Stimulated activated memory B cell treated with anti-CD40 and anti-IgM and Interleukin-4, amounts not matched to agents 10 μg/mL and 1 μg/mL and 100 μg/mL, for 72 hours (primary cell): ENCODE data around the gene HBG2.

Source experiments
- ATAC-seq: fragments of 150-1000 bp; cut with Tn5 transposase; 2 replicates; pipeline ENCODE4 v1.10.0; 2021
- H3K27ac Mint-ChIP-seq: one replicate; pipeline ENCODE4 v1.8.0; 2022; ENCODE audit warnings: mild to moderate bottlenecking, mixed read lengths
- H3K27me3 Mint-ChIP-seq: one replicate; pipeline ENCODE4 v1.8.0; 2022; ENCODE audit warnings: mixed read lengths
- H3K36me3 Mint-ChIP-seq: one replicate; pipeline ENCODE4 v1.8.0; 2022; ENCODE audit warnings: mixed read lengths
- H3K4me1 Mint-ChIP-seq: one replicate; pipeline ENCODE4 v1.8.0; 2022; ENCODE audit warnings: mixed read lengths
- H3K4me3 Mint-ChIP-seq: one replicate; pipeline ENCODE4 v1.8.0; 2022; ENCODE audit warnings: mild to moderate bottlenecking, moderate library complexity, mixed read lengths
- H3K9me3 Mint-ChIP-seq: one replicate; pipeline ENCODE4 v1.8.0; 2022; ENCODE audit warnings: mixed read lengths

HBG2 gene

GRCh38 chr11:5286901-5287300, 32.3 kb upstream of the HBG2 start:
- Mint-ChIP-seq H3K36me3 (no peaks in the 10 kb centered on the region), H3K9me3 (no peaks in the 10 kb centered on the region), H3K27me3 (no peaks in the 10 kb centered on the region), H3K4me1 (no peaks in the 10 kb centered on the region), H3K27ac (no peak overlapping the region), H3K4me3 (no peak overlapping the region)
- no peak for ATAC-seq

- Mint-ChIP-seq H3K27ac (no peak overlapping the region), H3K9me3 (no peaks in the 10 kb centered on the region), H3K36me3 (no peaks in the 10 kb centered on the region), H3K4me1 (no peaks in the 10 kb centered on the region), H3K27me3 (no peaks in the 10 kb centered on the region), H3K4me3 (no peak overlapping the region)
- ATAC-seq, result no peak
These were observed 31.8 kb upstream of the HBG2 start for GRCh38 chr11:5286351-5286750.

GRCh38 chr11:5285703-5286340, 31.2 kb upstream of the HBG2 start:
- Mint-ChIP-seq H3K36me3 (no peaks in the 10 kb centered on the region), H3K4me1 (no peaks in the 10 kb centered on the region), H3K9me3 (no peaks in the 10 kb centered on the region), H3K27ac (no peak overlapping the region), H3K4me3 (no peak overlapping the region), H3K27me3 (no peaks in the 10 kb centered on the region)
- no peak for ATAC-seq

GRCh38 chr11:5284637-5285036, 30.1 kb upstream of the HBG2 start:
- no peaks in the 10 kb centered on the region for H3K27me3 Mint-ChIP-seq

GRCh38 chr11:5283882-5284281, 29.3 kb upstream of the HBG2 start:
- no peak overlapping the region for H3K4me3 Mint-ChIP-seq

More at GRCh38 chr11:5284637-5285036, 30.1 kb upstream of the HBG2 start:
- ATAC-seq, result no peak
- Mint-ChIP-seq H3K36me3 (no peaks in the 10 kb centered on the region), H3K9me3 (no peaks in the 10 kb centered on the region), H3K4me3 (no peak overlapping the region), H3K27ac (no peak overlapping the region), H3K4me1 (no peaks in the 10 kb centered on the region)

GRCh38 chr11:5283086-5283485, 28.5 kb upstream of the HBG2 start:
- no peak overlapping the region for H3K27ac Mint-ChIP-seq
- H3K4me3 Mint-ChIP-seq, result no peak overlapping the region
- H3K4me1 Mint-ChIP-seq, result no peaks in the 10 kb centered on the region
- ATAC-seq, result no peak
- no peaks in the 10 kb centered on the region for H3K36me3 Mint-ChIP-seq
- H3K9me3 Mint-ChIP-seq, result no peaks in the 10 kb centered on the region
- no peaks in the 10 kb centered on the region for H3K27me3 Mint-ChIP-seq

More at GRCh38 chr11:5283882-5284281, 29.3 kb upstream of the HBG2 start:
- Mint-ChIP-seq H3K27me3 (no peaks in the 10 kb centered on the region), H3K9me3 (no peaks in the 10 kb centered on the region), H3K27ac (no peak overlapping the region), H3K4me1 (no peaks in the 10 kb centered on the region), H3K36me3 (no peaks in the 10 kb centered on the region)
- no peak for ATAC-seq

- no peaks in the 10 kb centered on the region for H3K9me3 Mint-ChIP-seq
- no peaks in the 10 kb centered on the region for H3K4me1 Mint-ChIP-seq
- ATAC-seq, result no peak
- H3K4me3 Mint-ChIP-seq, result no peak overlapping the region
- H3K36me3 Mint-ChIP-seq, result no peaks in the 10 kb centered on the region
- no peak overlapping the region for H3K27ac Mint-ChIP-seq
- no peaks in the 10 kb centered on the region for H3K27me3 Mint-ChIP-seq
These were observed 28.0 kb upstream of the HBG2 start for GRCh38 chr11:5282628-5283027.

GRCh38 chr11:5281596-5281995, 27.0 kb upstream of the HBG2 start:
- no peaks in the 10 kb centered on the region for H3K27me3 Mint-ChIP-seq
- H3K4me3 Mint-ChIP-seq, result no peak overlapping the region
- H3K36me3 Mint-ChIP-seq, result no peaks in the 10 kb centered on the region
- H3K9me3 Mint-ChIP-seq, result no peaks in the 10 kb centered on the region
- H3K4me1 Mint-ChIP-seq, result no peaks in the 10 kb centered on the region
- H3K27ac Mint-ChIP-seq, result no peak overlapping the region
- no peak for ATAC-seq

GRCh38 chr11:5280582-5281102, 26.1 kb upstream of the HBG2 start:
- no peak for ATAC-seq
- Mint-ChIP-seq H3K4me1 (no peaks in the 10 kb centered on the region), H3K4me3 (no peak overlapping the region), H3K36me3 (no peaks in the 10 kb centered on the region), H3K9me3 (no peaks in the 10 kb centered on the region), H3K27me3 (no peaks in the 10 kb centered on the region), H3K27ac (no peak overlapping the region)

- no peak overlapping the region for H3K27ac Mint-ChIP-seq
- H3K27me3 Mint-ChIP-seq, result no peaks in the 10 kb centered on the region
These were observed 25.0 kb upstream of the HBG2 start for GRCh38 chr11:5279471-5280090.

GRCh38 chr11:5277807-5278382, 23.3 kb upstream of the HBG2 start:
- Mint-ChIP-seq H3K27ac (no peak overlapping the region), H3K27me3 (no peaks in the 10 kb centered on the region), H3K4me1 (no peaks in the 10 kb centered on the region), H3K9me3 (no peaks in the 10 kb centered on the region), H3K4me3 (no peak overlapping the region), H3K36me3 (no peaks in the 10 kb centered on the region)
- no peak for ATAC-seq

More at GRCh38 chr11:5279471-5280090, 25.0 kb upstream of the HBG2 start:
- no peak for ATAC-seq
- Mint-ChIP-seq H3K4me3 (no peak overlapping the region), H3K36me3 (no peaks in the 10 kb centered on the region), H3K4me1 (no peaks in the 10 kb centered on the region), H3K9me3 (no peaks in the 10 kb centered on the region)

GRCh38 chr11:5276697-5277096, 22.1 kb upstream of the HBG2 start:
- Mint-ChIP-seq H3K4me3 (no peak overlapping the region), H3K27me3 (peaks cover 5% of the 10 kb centered on the region), H3K9me3 (no peaks in the 10 kb centered on the region), H3K27ac (no peak overlapping the region), H3K36me3 (no peaks in the 10 kb centered on the region), H3K4me1 (no peaks in the 10 kb centered on the region)
- ATAC-seq, result no peak

GRCh38 chr11:5275369-5276110, 21.0 kb upstream of the HBG2 start:
- Mint-ChIP-seq H3K4me3 (no peak overlapping the region), H3K27ac (no peak overlapping the region), H3K36me3 (no peaks in the 10 kb centered on the region), H3K27me3 (peaks cover 12% of the 10 kb centered on the region), H3K4me1 (no peaks in the 10 kb centered on the region), H3K9me3 (no peaks in the 10 kb centered on the region)
- ATAC-seq, result no peak

- no peak for ATAC-seq
- Mint-ChIP-seq H3K36me3 (no peaks in the 10 kb centered on the region), H3K9me3 (no peaks in the 10 kb centered on the region), H3K27ac (no peak overlapping the region), H3K4me1 (no peaks in the 10 kb centered on the region), H3K27me3 (peaks cover 12% of the 10 kb centered on the region), H3K4me3 (no peak overlapping the region)
These were observed 19.8 kb upstream of the HBG2 start for GRCh38 chr11:5274395-5274794.

GRCh38 chr11:5272395-5273017, 17.9 kb upstream of the HBG2 start:
- Mint-ChIP-seq H3K36me3 (no peaks in the 10 kb centered on the region), H3K4me1 (no peaks in the 10 kb centered on the region), H3K9me3 (no peaks in the 10 kb centered on the region), H3K27ac (no peak overlapping the region), H3K27me3 (peaks cover 12% of the 10 kb centered on the region), H3K4me3 (no peak overlapping the region)
- ATAC-seq, result no peak
